ENCODE data around the gene RNF2. TPM values are rescaled to one million over a fixed set of nuclear protein-coding genes. Genes with fewer than 3 reads are reported as not detected.

Gene RNF2
- total and polyA plus RNA-seq, 8 donors = 15.8 to 46.2 (median 39.0) TPM

DNA sequence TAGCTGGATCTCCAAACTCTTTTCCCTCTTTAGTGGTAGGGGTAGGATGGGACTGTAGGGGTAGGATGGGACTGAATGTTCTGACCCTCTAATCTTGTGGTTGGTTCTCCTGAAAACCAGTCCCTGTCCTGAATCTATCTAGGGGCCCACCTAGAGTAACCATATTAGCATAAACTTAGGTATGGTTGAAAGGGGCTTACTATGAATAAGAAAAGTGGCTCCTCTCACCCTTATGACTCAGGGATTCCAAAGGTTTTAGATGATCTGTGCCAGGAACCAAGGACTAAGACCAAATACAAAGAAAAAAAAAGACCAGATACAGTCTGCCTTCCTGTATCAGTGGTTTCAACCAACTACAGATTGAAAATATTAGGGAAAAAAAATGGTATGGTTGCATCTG lies 28.9 kb downstream of the RNF2 start:
- no peak for DNase-seq
- TF ChIP-seq, protein P1, sequence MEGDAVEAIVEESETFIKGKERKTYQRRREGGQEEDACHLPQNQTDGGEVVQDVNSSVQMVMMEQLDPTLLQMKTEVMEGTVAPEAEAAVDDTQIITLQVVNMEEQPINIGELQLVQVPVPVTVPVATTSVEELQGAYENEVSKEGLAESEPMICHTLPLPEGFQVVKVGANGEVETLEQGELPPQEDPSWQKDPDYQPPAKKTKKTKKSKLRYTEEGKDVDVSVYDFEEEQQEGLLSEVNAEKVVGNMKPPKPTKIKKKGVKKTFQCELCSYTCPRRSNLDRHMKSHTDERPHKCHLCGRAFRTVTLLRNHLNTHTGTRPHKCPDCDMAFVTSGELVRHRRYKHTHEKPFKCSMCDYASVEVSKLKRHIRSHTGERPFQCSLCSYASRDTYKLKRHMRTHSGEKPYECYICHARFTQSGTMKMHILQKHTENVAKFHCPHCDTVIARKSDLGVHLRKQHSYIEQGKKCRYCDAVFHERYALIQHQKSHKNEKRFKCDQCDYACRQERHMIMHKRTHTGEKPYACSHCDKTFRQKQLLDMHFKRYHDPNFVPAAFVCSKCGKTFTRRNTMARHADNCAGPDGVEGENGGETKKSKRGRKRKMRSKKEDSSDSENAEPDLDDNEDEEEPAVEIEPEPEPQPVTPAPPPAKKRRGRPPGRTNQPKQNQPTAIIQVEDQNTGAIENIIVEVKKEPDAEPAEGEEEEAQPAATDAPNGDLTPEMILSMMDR (IDR thresholded peaks at IDR 0.05) = no peak
- intact Hi-C loops (cut with DNase I) = no loop called here
- no peaks in the 10 kb centered on the region for H3K27me3 ChIP-seq
- no peaks in the 10 kb centered on the region for H3K4me1 ChIP-seq
- H3K27ac ChIP-seq = no peak overlapping the region
- H3K9me3 ChIP-seq = no peaks in the 10 kb centered on the region
- ATAC-seq = no peak
- no peaks in the 10 kb centered on the region for H3K36me3 ChIP-seq
- no peak overlapping the region for H3K4me3 ChIP-seq

DNA sequence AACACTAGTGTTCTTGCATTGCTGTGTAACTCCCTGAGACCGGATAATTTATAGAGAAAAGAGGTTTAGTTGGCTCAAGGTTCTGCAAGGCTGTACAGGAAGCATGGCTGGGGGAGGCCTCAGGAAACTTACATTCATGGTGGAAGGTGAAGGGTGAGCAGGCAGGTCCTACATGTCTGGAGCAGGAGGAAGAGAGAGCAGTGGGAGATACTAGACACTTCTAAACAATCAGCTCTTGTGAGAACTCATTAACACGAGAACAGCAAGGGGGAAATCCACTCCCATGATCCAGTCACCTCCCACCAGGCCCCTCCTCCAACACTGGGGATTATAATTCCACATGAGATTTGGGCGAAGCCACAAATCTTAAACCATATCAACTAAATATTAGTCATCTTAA lies 30.1 kb downstream of the RNF2 start:
- DNase-seq (no peak), ATAC-seq (no peak)
- H3K9me3 ChIP-seq = no peaks in the 10 kb centered on the region
- H3K4me3 ChIP-seq = no peak overlapping the region
- no peaks in the 10 kb centered on the region for H3K36me3 ChIP-seq
- no peak overlapping the region for H3K27ac ChIP-seq
- no peaks in the 10 kb centered on the region for H3K27me3 ChIP-seq
- H3K4me1 ChIP-seq = no peaks in the 10 kb centered on the region
- intact Hi-C loops (cut with DNase I) = no loop called here
- TF ChIP-seq, protein P1 (IDR thresholded peaks at IDR 0.05) = no peak

DNA sequence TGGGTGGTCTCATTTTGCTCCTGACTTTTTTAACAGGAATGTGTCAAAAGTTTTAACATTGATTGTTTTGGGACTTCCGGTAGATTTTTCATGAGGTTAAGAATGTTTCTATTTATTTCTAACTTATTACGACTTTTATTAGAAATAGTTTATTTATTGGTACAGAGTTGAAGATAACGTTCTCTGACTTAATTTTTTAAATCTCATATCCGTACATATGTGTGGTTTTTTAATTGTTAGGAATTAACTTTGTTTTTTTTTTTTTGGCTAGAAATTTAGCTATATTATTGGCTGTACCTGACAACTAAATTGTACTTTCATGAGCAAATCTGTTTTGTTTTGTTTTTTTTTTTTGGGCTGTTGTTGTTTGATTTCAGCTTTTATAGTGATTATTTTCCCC lies 32.0 kb downstream of the RNF2 start:
- ATAC-seq = no peak
- H3K4me3 ChIP-seq = no peak overlapping the region
- H3K27ac ChIP-seq = no peak overlapping the region
- TF ChIP-seq, protein P1 (IDR thresholded peaks at IDR 0.05) = no peak
- no peaks in the 10 kb centered on the region for H3K4me1 ChIP-seq
- no peak for DNase-seq
- intact Hi-C loops (cut with DNase I) = no loop called here
- no peaks in the 10 kb centered on the region for H3K36me3 ChIP-seq
- no peaks in the 10 kb centered on the region for H3K27me3 ChIP-seq
- no peaks in the 10 kb centered on the region for H3K9me3 ChIP-seq

DNA sequence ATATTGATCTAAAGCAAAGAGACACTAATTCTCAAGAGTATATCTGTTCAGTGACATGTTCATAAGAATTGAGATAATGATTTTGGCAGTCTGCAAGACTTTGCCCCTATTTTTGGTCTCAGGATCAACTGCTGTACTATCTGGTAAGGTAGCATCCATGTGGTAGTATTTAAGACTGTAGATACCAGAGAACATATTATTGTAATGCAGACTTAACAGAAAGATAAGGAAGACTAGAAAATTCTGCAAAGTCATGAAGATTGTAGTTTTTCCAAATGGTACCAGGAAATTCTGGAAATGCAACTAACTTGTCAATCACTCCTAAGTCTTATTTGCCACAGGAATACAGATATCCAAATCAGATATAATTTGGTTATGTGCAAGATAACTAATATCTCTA lies 35.1 kb downstream of the RNF2 start:
- intact Hi-C loops (cut with DNase I) = no loop called here
- Histone ChIP-seq H3K27ac (no peak overlapping the region), H3K9me3 (no peaks in the 10 kb centered on the region), H3K27me3 (no peaks in the 10 kb centered on the region), H3K36me3 (no peaks in the 10 kb centered on the region), H3K4me1 (no peaks in the 10 kb centered on the region), H3K4me3 (no peak overlapping the region)
- no peak for ATAC-seq
- no peak for DNase-seq
- TF ChIP-seq, protein P1 (IDR thresholded peaks at IDR 0.05) = no peak

DNA sequence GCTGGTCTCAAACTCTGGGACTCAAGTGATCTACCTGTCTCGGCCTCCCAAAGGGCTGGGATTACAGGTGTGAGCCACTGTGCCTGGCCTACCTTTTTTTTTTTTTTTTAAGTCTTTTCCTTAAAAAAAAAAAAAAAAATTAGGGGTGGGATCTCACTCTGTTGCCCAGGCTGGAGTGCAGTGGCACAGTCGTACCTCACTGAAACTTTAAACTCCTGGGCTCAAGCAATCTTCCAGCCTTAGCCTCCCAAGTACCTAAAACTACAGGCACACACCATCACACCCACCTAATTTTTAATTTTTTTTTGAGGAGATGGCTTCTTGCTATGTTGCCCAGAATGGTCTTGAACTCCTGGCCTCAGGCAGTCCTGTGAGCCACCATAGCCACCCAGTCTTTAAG lies 38.5 kb downstream of the RNF2 start:
- TF ChIP-seq, protein P1 (IDR thresholded peaks at IDR 0.05) = no peak
- Histone ChIP-seq H3K9me3 (no peaks in the 10 kb centered on the region), H3K27ac (no peak overlapping the region), H3K4me3 (no peak overlapping the region), H3K4me1 (no peaks in the 10 kb centered on the region), H3K27me3 (no peaks in the 10 kb centered on the region), H3K36me3 (peaks cover 0 to 15% of the 10 kb centered on the region in 2 donors)
- intact Hi-C loops (cut with DNase I) = no loop called here
- no peak for DNase-seq
- ATAC-seq = no peak
